ENCODE results near the gene ITPKA.

GRCh38 chr15:41512940-41513505 is 19.3 kb downstream of the ITPKA start:
- TF ChIP-seq CTCF (IDR thresholded peaks at IDR 0.05) (no peak), YY1 (IDR thresholded peaks at IDR 0.05; ENCODE audit: low read depth) (no peak)
